Heart left ventricle (tissue), 16 donors: ENCODE data around the gene AHCYL1. TPM values are rescaled to one million over a fixed set of nuclear protein-coding genes. Genes with fewer than 3 reads are reported as not detected.
A peak's percentile ranks its signal among the peaks of the same experiment; 100 is the strongest.

Source experiments
- ATAC-seq, 4 donors: fragments of 200-7000 bp; cut with Tn5 transposase; one replicate each; pipeline ENCODE4 v1.9.1; 2020 to 2022; ENCODE audit warnings: moderate library complexity in 4 of 4, mild to moderate bottlenecking in 3 of 4, moderate number of reproducible peaks in 1 of 4
- DNase-seq, 5 donors: peaks; one replicate each; pipeline ENCODE4 v3.0.0-alpha.2; 2020
- H3K27ac ChIP-seq, 12 donors: fragments of 200-600 bp; sonication (generic) in 4 of 12; one replicate each; pipeline versions ENCODE4 v1.5.0 to v1.8.0; 2016 to 2022; ENCODE audit warnings: mild to moderate bottlenecking in 2 of 12
- H3K27me3 ChIP-seq, 9 donors: fragments of 200-600 bp; sonication (generic) in 2 of 9; one replicate each; pipeline versions ENCODE4 v1.5.1 to v1.8.0; 2016 to 2022; ENCODE audit warnings: mild to moderate bottlenecking in 3 of 9
- H3K36me3 ChIP-seq, 9 donors: fragments of 200-600 bp; sonication (generic) in 2 of 9; one replicate each; pipeline versions ENCODE4 v1.5.0 to v1.8.0; 2018 to 2022; ENCODE audit warnings: mild to moderate bottlenecking in 2 of 9
- H3K4me1 ChIP-seq, 12 donors: fragments of 200-600 bp; sonication (generic) in 4 of 12; one replicate each; pipeline versions ENCODE4 v1.5.0 to v1.8.0; 2016 to 2022; ENCODE audit warnings: mild to moderate bottlenecking in 3 of 12
- H3K4me3 ChIP-seq, 12 donors: fragments of 200-600 bp; sonication (generic) in 4 of 12; one replicate each; pipeline versions ENCODE4 v1.5.0 to v1.8.0; 2017 to 2022; ENCODE audit warnings: mild to moderate bottlenecking in 9 of 12, moderate library complexity in 4 of 12
- H3K9me3 ChIP-seq, 12 donors: fragments of 200-600 bp; sonication (generic) in 4 of 12; one replicate each; pipeline versions ENCODE4 v1.5.0 to v1.8.0; 2016 to 2022; ENCODE audit warnings: mild to moderate bottlenecking in 1 of 12
- CTCF ChIP-seq, 12 donors: fragments of 200-600 bp; sonication (generic) in 4 of 12; IDR thresholded peaks; one replicate each; pipeline versions ENCODE4 v1.5.0 to v1.8.0; 2018 to 2022; ENCODE audit warnings: antibody characterized with exemption in 12 of 12, mild to moderate bottlenecking in 5 of 12
- POLR2A ChIP-seq, 2 donors: fragments of 450-650 bp; IDR thresholded peaks; one replicate each; pipeline ENCODE4 v1.6.1; 2017; ENCODE audit warnings: antibody characterized with exemption in 2 of 2, mild to moderate bottlenecking in 2 of 2, moderate library complexity in 2 of 2
- WGBS, 4 donors: extraction: QIAGEN DNeasy Blood & Tissue Kit in 2 of 4; methylation state at CpG; one replicate each; pipeline versions ENCODE4 v1.1.5 to v1.1.7; 2013 to 2018; 5-methylcytosine and 5-hydroxymethylcytosine counted together
- intact Hi-C, 10 donors: fragments of 100-400 bp; cut with DNase I; formaldehyde crosslinking; loops; one replicate each; pipeline versions ENCODE4 v1.11.1 to v1.14.2; 2022
- polyA plus RNA-seq, 2 donors: library from polyadenylated mRNA; stranded (reverse); fragments of 200-250 nt; gene quantifications; one replicate each; pipeline ENCODE4 v1.2.3, GENCODE V29; 2013
- total RNA-seq, 9 donors: library from RNA; depleted of rRNA in 2 of 9; stranded (reverse); fragments of >200 nt in 2 of 9; fragmentation: NEBNext Ultra II Directional in 3 of 9; extraction: Animal tissue kit (Norgen Biotek cat#: 25700) in 3 of 9; gene quantifications; one replicate each; pipeline versions ENCODE4 v1.1.0 to v1.2.4, GENCODE V29; 2016 to 2023
- donor health status: ischemic (EF 13 %, LVEDD 7.1; RV severe dilation, severe dysfunction).
- donor health status: healthy with polysubstance abuse.
- donor health status: DM: no; HTN: yes; CAD: no.
- donor health status: DM: no; HTN: no; CAD: no.
- donor health status: ischemic (EF 25% LVEDD 6.9; RV normal size, moderate dysfunction).
- donor health status: ischemic (EF 25% LVEDD 5.7; RV mildly dilated, moderate dysfunction).
- donor health status: healthy.
- donor health status: DM: yes; HTN: yes; CAD: no.
- donor health status: ischemic (EF 35%, LVEDD 5.7; RV mildly dilated, moderate dysfunction).
- donor health status: nonischemic (EF 11% LVEDD 7.7; RV severe dilation, severe dysfunction).
- donor health status: DM: yes; HTN: yes; CAD: no.
- donor health status: PGD.
- donor health status: ischemic (EF 29% LVEDD 5.4; RV normal size, mild dysfunction).
- donor health status: nonischemic (EF 23%, LVEDD 6.1; RV moderate dilation, normal function).

Gene AHCYL1
- total and polyA plus RNA-seq, 11 donors = 23.8 to 56.7 (median 42.1) TPM

GRCh38 chr1:110070671-110071242 is 86.2 kb downstream of the AHCYL1 start, which contains the start of gene ALX3:
Gene ALX3, minus strand, starts transcription at chr1:110070672. Its CDS starts 60 bp downstream, at chr1:110070612.
- intact Hi-C loops = no loop called here
- ATAC-seq (no peak), DNase-seq (no peak)
- TF ChIP-seq CTCF (IDR thresholded peaks at IDR 0.05) = no peak
- TF ChIP-seq POLR2A (IDR thresholded peaks at IDR 0.05) = no peak
- H3K27ac ChIP-seq = no peak within 1 kb of the TSS
- peaks cover 43 to 85% (median 61%) of the 10 kb centered on the region in 9 donors for H3K27me3 ChIP-seq
- no peaks in the 10 kb centered on the region for H3K36me3 ChIP-seq
- peak within 1 kb of the TSS; percentile 9 to 35 (median 24) for H3K4me3 ChIP-seq
- peaks cover 5 to 37% (median 21%) of the 10 kb centered on the region in 12 donors for H3K4me1 ChIP-seq
- WGBS, 4 donors = 11 to 48% (median 29%) methylated on average over 4 to 27 of the region's 27 CpGs
- H3K9me3 ChIP-seq = no peaks in the 10 kb centered on the region

Other genes starting within 250 kb of the AHCYL1 start
- 100 to 1,000 TPM in 4 of 9 donors, 10 to 100 TPM in 5; 52.3 to 237 (median 91.5) TPM for gene GSTM3, start 243.7 kb upstream of the AHCYL1 start, total RNA-seq
- 100 to 1,000 TPM in 1 of 2 donors, 10 to 100 TPM in 1; 53.1 to 224 TPM for gene GSTM3, start 243.7 kb upstream of the AHCYL1 start, polyA plus RNA-seq
- under 1 TPM in 5 of 9 donors, not detected in 4; 0.25 to 0.75 (median 0.29) TPM for gene EPS8L3, start 220.8 kb upstream of the AHCYL1 start, total RNA-seq
- gene EPS8L3, start 220.8 kb upstream of the AHCYL1 start, polyA plus RNA-seq = under 1 TPM in 1 of 2 donors, not detected in 1; 0.30 TPM
- gene CSF1, start 73.9 kb upstream of the AHCYL1 start, total RNA-seq = 10 to 100 TPM in 8 of 9 donors, 1 to 10 TPM in 1; 9.0 to 64.8 (median 14.5) TPM
- gene CSF1, start 73.9 kb upstream of the AHCYL1 start, polyA plus RNA-seq = 1 to 10 TPM; 9.1 to 9.9 TPM
- 10 to 100 TPM; 14.7 to 22.8 (median 19.2) TPM for gene STRIP1, start 49.9 kb downstream of the AHCYL1 start, total RNA-seq
- 10 to 100 TPM in 1 of 2 donors, 1 to 10 TPM in 1; 7.8 to 14.9 TPM for gene STRIP1, start 49.9 kb downstream of the AHCYL1 start, polyA plus RNA-seq
- gene ALX3, start 85.9 kb downstream of the AHCYL1 start, total RNA-seq = not detected
- gene ALX3, start 85.9 kb downstream of the AHCYL1 start, polyA plus RNA-seq = not detected
- gene UBL4B, start 127.7 kb downstream of the AHCYL1 start, total RNA-seq = not detected
- under 1 TPM in 1 of 2 donors, not detected in 1; 0.11 TPM for gene UBL4B, start 127.7 kb downstream of the AHCYL1 start, polyA plus RNA-seq
- gene SLC6A17, start 165.7 kb downstream of the AHCYL1 start, total RNA-seq = under 1 TPM in 7 of 9 donors, not detected in 2; 0.07 to 0.50 (median 0.32) TPM
- under 1 TPM in 1 of 2 donors, not detected in 1; 0.15 TPM for gene SLC6A17, start 165.7 kb downstream of the AHCYL1 start, polyA plus RNA-seq
- 10 to 100 TPM in 3 of 9 donors, 1 to 10 TPM in 6; 4.9 to 15.2 (median 6.7) TPM for gene KCNC4, start 225.5 kb downstream of the AHCYL1 start, total RNA-seq
- gene KCNC4, start 225.5 kb downstream of the AHCYL1 start, polyA plus RNA-seq = 1 to 10 TPM; 2.4 to 3.1 TPM